Neural cell (in vitro differentiated cells): ENCODE measurements around the gene BCOR.

Experiments
- CTCF ChIP-seq: fragments of 450-650 bp; IDR thresholded peaks from 2 replicates; pipeline ENCODE4 v1.5.1; 2014; ENCODE audit warnings: antibody characterized with exemption, mild to moderate bottlenecking, moderate library complexity; ENCODE audit not compliant: poor library complexity, severe bottlenecking
- EP300 ChIP-seq: fragments of 450-650 bp; conservative IDR thresholded peaks from 2 replicates; pipeline ENCODE4 v1.6.1; 2014; ENCODE audit warnings: antibody characterized with exemption, mild to moderate bottlenecking, moderate library complexity; ENCODE audit not compliant: poor library complexity, severe bottlenecking
- EZH2 ChIP-seq: fragments of 200-600, 300-800 bp; shearing (Covaris generic), sonication (generic); IDR thresholded peaks from 2 replicates; pipeline ENCODE4 v1.6.1; 2014; ENCODE audit warnings: antibody characterized with exemption, low read length, borderline replicate concordance, mild to moderate bottlenecking; ENCODE audit not compliant: insufficient read depth, poor library complexity, severe bottlenecking
- POLR2AphosphoS5 ChIP-seq: IDR thresholded peaks from 2 replicates; pipeline ENCODE4 v1.6.1; 2012
- RAD21 ChIP-seq: fragments of 450-650 bp; conservative IDR thresholded peaks from 2 replicates; pipeline ENCODE4 v1.6.1; 2014; ENCODE audit warnings: antibody characterized with exemption, mild to moderate bottlenecking, moderate library complexity
- REST ChIP-seq: IDR thresholded peaks from 2 replicates; pipeline ENCODE4 v1.6.1; 2012; ENCODE audit warnings: borderline replicate concordance
- SMC3 ChIP-seq: fragments of 450-650 bp; conservative IDR thresholded peaks from 2 replicates; pipeline ENCODE4 v1.6.1; 2014; ENCODE audit warnings: antibody characterized with exemption, mild to moderate bottlenecking, moderate library complexity; ENCODE audit not compliant: poor library complexity
- TAF1 ChIP-seq: IDR thresholded peaks from 2 replicates; pipeline ENCODE4 v1.6.1; 2012; ENCODE audit warnings: low read depth

GRCh38 chrX:40094041-40094899, 3.5 kb downstream of the BCOR start:
- TF ChIP-seq CTCF, result no peak
- TF ChIP-seq EZH2, result no peak
- TF ChIP-seq EP300, result no peak
- TF ChIP-seq REST, result peak; percentile 52
- no peak for TF ChIP-seq POLR2AphosphoS5
- no peak for TF ChIP-seq RAD21
- TF ChIP-seq SMC3, result peak; percentile 18
- no peak for TF ChIP-seq TAF1
